Skeletal muscle tissue (tissue), 4 donors: ENCODE measurements around the gene GJA5. TPM values are rescaled to one million over a fixed set of nuclear protein-coding genes. Genes with fewer than 3 reads are reported as not detected.
A peak's percentile ranks its signal among the peaks of the same experiment; 100 is the strongest.

Source experiments
- H3K27ac ChIP-seq: one replicate; pipeline ENCODE4 v1.7.0; 2013; ENCODE audit warnings: mild to moderate bottlenecking, low read depth, low read length, inconsistent platforms
- H3K27me3 ChIP-seq, 3 donors: one replicate each; pipeline ENCODE4 v1.7.0; 2013; ENCODE audit warnings: low read length in 3 of 3; ENCODE audit not compliant: control insufficient read depth in 3 of 3, insufficient read depth in 3 of 3
- H3K36me3 ChIP-seq, 3 donors: one replicate each; pipeline ENCODE4 v1.7.0; 2013; ENCODE audit warnings: low read length in 3 of 3; ENCODE audit not compliant: control insufficient read depth in 3 of 3, insufficient read depth in 3 of 3
- H3K4me1 ChIP-seq, 3 donors: one replicate each; pipeline ENCODE4 v1.7.0; 2013; ENCODE audit warnings: low read length in 3 of 3, mild to moderate bottlenecking in 3 of 3; ENCODE audit not compliant: control insufficient read depth in 3 of 3, insufficient read depth in 3 of 3
- H3K4me3 ChIP-seq, 3 donors: one replicate each; pipeline ENCODE4 v1.7.0; 2013; ENCODE audit warnings: low read length in 3 of 3
- H3K9ac ChIP-seq, 3 donors: one replicate each; pipeline ENCODE4 v1.7.0; 2013; ENCODE audit warnings: low read length in 3 of 3, mild to moderate bottlenecking in 3 of 3, moderate library complexity in 2 of 3, low read depth in 1 of 3
- H3K9me3 ChIP-seq, 3 donors: one replicate each; pipeline ENCODE4 v1.7.0; 2013; ENCODE audit warnings: low read length in 3 of 3; ENCODE audit not compliant: control insufficient read depth in 3 of 3
- total RNA-seq: library from RNA; depleted of rRNA; stranded (reverse); fragments of >200 nt; gene quantifications from one replicate; pipeline ENCODE4 v1.2.3, GENCODE V29; 2014
- donor health status: Osteomylitis.

Gene GJA5
- total RNA-seq, 1 donor from 2014 or later = 13.0 TPM

DNA sequence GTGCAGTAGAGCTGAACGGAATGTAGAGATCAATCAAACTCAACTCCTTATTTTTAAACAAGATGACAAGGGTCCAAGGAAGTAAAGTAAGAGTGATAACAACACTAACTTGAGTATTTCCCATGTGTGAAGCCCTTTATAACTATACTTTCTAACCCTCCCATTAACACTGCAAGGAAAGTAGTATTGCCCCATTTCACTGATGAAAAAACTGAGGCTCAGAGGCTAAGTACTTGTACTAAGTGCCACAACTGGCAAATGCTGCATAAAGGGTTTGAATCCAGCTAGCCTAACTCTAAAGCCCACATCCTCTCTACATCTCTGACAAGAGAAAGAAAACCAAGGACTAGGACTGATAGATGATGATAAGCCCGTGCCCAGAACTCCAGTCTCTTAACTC lies 8.2 kb upstream of the GJA5 start:
- no peaks in the 10 kb centered on the region for H3K9me3 ChIP-seq
- no peak overlapping the region for H3K4me3 ChIP-seq
- H3K9ac ChIP-seq = no peak overlapping the region
- peaks cover 8 to 25% (median 19%) of the 10 kb centered on the region in 3 donors for H3K4me1 ChIP-seq
- no peak overlapping the region for H3K27ac ChIP-seq
- no peaks in the 10 kb centered on the region for H3K36me3 ChIP-seq
- H3K27me3 ChIP-seq = peaks cover 0 to 4% (median 4%) of the 10 kb centered on the region in 3 donors

DNA sequence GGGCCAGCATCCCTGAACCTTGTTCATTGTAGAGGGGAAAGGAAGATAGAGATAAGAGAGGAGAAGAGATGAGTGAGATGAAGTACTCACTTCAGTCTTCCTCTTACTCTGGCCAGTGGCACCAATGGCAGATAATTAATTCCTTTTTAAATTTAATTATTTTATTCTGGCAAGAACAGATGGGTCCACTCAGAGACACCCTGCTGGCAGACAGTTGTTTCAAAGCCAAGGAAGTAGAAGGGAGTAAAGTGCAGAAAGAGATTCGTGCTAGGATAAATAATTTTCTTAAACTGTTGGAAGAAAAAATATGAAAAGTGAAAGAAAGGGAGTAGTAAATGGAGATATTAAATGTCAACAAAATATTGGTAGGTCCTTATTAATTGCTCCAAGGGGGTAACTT lies 7.7 kb upstream of the GJA5 start:
- Histone ChIP-seq H3K4me1 (peaks cover 12 to 25% (median 19%) of the 10 kb centered on the region in 3 donors), H3K9ac (no peak overlapping the region), H3K27ac (no peak overlapping the region)

DNA sequence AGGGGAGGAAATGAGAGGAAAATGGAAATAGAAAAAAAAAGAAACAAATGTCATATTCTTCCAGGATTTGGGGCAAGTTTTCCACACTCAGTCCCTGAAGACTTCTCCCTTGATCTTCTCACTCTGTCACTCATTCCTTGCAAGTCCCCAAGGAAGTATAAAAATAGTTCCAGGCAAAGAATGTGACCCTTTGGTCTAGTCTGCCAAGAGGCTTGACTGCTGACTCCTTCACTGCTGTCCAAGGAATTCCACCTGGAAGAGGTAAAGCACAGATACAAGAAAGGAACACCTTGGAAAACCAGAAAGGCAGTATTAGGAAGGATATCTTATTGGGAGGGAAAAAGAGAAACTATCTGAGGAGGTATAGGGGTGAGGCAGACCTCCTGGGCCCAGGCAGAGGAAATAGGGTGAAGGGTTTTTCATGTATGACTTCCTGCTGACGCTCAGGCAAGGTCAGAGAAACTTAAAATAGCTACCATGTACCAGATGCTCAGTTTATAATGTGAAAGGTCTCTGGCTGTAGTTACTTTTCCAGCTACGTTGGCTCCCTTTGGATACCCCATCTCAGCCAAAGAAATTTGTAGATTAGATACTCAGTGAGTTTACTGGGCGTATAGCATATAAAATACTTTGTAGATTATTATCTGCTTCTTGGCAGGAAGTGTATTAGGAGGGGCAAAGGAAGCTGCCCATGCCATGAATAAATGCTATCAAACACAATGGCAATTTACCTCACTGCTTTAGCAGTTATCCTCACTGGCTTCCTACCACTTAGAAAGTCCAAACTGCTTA lies 2.0 kb upstream of the GJA5 start:
- Histone ChIP-seq H3K4me3 (no peak overlapping the region), H3K27me3 (peaks cover 0 to 7% (median 0%) of the 10 kb centered on the region in 3 donors), H3K9me3 (no peaks in the 10 kb centered on the region), H3K27ac (peak overlapping the region; percentile 43), H3K36me3 (no peaks in the 10 kb centered on the region), H3K4me1 (peaks cover 16 to 22% (median 20%) of the 10 kb centered on the region in 3 donors), H3K9ac (no peak overlapping the region)

More for the DNA sequence above, 7.7 kb upstream of the GJA5 start:
- peaks cover 0 to 4% (median 0%) of the 10 kb centered on the region in 3 donors for H3K27me3 ChIP-seq
- H3K4me3 ChIP-seq = no peak overlapping the region
- no peaks in the 10 kb centered on the region for H3K9me3 ChIP-seq
- no peaks in the 10 kb centered on the region for H3K36me3 ChIP-seq

- peaks cover 16 to 28% (median 25%) of the 10 kb centered on the region in 3 donors for H3K4me1 ChIP-seq
- no peaks in the 10 kb centered on the region for H3K36me3 ChIP-seq
- no peaks in the 10 kb centered on the region for H3K9me3 ChIP-seq
- peaks cover 0 to 7% (median 0%) of the 10 kb centered on the region in 3 donors for H3K27me3 ChIP-seq
- no peak overlapping the region for H3K9ac ChIP-seq
- H3K27ac ChIP-seq = no peak overlapping the region
- H3K4me3 ChIP-seq = no peak overlapping the region
Measured at GRCh38 chr1:147758379-147759100, 1.9 kb downstream of the GJA5 start.

- Histone ChIP-seq H3K9ac (no peak overlapping the region), H3K4me3 (no peak overlapping the region), H3K27me3 (peaks cover 0 to 7% (median 0%) of the 10 kb centered on the region in 3 donors), H3K9me3 (no peaks in the 10 kb centered on the region), H3K27ac (no peak overlapping the region), H3K4me1 (peaks cover 13 to 21% (median 19%) of the 10 kb centered on the region in 3 donors), H3K36me3 (no peaks in the 10 kb centered on the region)
Measured at GRCh38 chr1:147757015-147757990, 3.1 kb downstream of the GJA5 start.

DNA sequence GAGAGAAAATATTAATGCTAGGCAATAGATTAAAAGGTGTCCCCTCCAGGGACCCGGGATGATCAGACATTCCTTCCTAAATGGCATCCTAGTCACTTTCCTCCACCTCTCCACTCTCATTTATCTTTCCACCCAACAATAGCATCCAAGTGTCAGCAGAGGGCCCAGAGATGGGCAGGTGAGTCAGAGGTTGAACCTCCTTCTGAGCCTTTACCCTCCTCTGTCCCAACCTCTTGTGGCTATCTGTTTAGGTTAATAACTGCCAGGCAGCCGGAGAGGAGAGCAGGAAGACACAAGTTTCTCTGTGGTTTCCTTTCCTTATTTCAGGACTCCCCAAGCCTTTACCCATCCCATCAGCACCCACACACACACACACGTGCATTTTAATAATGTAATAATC lies 4.1 kb downstream of the GJA5 start:
- Histone ChIP-seq H3K36me3 (no peaks in the 10 kb centered on the region), H3K9me3 (no peaks in the 10 kb centered on the region), H3K27me3 (peaks cover 0 to 7% (median 0%) of the 10 kb centered on the region in 3 donors), H3K27ac (no peak overlapping the region), H3K4me3 (no peak overlapping the region), H3K4me1 (peaks cover 7 to 15% (median 10%) of the 10 kb centered on the region in 3 donors), H3K9ac (no peak overlapping the region)

DNA sequence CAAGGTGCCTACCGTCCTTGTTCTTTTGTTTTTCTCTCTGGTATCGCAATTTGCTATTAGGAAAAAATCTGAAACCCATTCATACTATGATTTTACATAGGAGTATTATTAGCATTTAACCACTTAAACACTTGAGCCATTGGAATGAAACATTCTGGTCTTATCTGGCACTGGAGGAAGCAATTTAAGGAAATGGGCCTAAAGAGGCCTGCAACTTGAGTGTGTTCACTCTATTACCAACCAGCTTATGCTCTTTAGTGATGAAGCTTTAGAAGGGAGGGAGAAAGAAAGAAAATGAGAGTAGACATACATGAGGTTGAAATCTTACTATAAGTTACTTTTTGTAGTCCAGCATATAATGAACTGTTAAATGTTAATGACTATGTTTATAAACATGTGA lies 5.7 kb downstream of the GJA5 start:
- no peak overlapping the region for H3K9ac ChIP-seq
- H3K27me3 ChIP-seq = peaks cover 0 to 7% (median 0%) of the 10 kb centered on the region in 3 donors
- no peak overlapping the region for H3K4me3 ChIP-seq
- H3K4me1 ChIP-seq = peaks cover 3 to 12% (median 8%) of the 10 kb centered on the region in 3 donors
- H3K36me3 ChIP-seq = no peaks in the 10 kb centered on the region
- no peaks in the 10 kb centered on the region for H3K9me3 ChIP-seq
- H3K27ac ChIP-seq = no peak overlapping the region

DNA sequence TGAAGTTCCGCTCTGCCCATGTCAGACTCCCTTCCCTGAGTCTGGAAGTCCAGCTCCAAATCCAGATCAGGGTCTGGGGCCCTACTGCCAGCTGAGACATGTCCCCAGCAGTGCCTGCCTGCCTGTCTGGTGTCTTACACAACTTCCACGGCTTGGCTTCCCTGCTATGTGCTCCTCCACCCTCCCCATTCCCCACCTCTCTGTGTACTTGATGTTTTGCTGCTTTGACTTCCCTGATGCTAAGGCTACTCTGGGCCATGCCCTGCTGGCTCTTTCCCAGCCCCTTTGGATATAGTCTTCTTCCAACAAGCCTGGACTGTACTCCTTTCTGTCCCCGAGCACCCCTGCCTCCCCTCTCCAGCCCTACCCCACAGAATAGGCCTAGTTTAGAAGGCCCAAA lies 7.3 kb downstream of the GJA5 start:
- Histone ChIP-seq H3K4me3 (no peak overlapping the region), H3K4me1 (peaks cover 3 to 12% (median 8%) of the 10 kb centered on the region in 3 donors), H3K27me3 (no peaks in the 10 kb centered on the region), H3K36me3 (no peaks in the 10 kb centered on the region), H3K9me3 (no peaks in the 10 kb centered on the region), H3K9ac (no peak overlapping the region), H3K27ac (no peak overlapping the region)

DNA sequence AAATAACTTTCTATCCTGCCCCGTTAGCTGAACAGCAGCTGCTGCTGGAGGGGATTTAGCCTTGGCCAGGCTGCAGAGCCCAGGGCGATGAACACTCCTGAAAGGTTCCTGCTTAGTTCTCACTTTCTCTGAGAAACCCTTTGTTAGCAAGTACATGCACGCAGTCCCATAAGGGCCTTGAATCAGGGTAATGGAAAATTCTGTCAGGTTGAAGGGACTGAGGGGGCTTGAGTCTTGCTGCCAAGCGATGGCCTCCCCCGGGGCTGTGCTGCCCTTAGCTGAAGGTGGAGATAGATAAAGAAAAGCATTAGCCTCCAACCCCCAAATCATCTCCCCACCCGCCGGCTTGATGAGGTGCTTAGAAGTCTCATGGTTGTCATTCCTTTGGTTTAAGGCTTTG lies 7.9 kb downstream of the GJA5 start:
- Histone ChIP-seq H3K9ac (no peak overlapping the region), H3K36me3 (no peaks in the 10 kb centered on the region), H3K4me1 (peaks cover 3 to 6% (median 6%) of the 10 kb centered on the region in 3 donors), H3K27ac (no peak overlapping the region), H3K27me3 (no peaks in the 10 kb centered on the region), H3K4me3 (no peak overlapping the region), H3K9me3 (no peaks in the 10 kb centered on the region)
